GM12872 (cell line): ENCODE measurements around the gene TNRC6B.
A peak's percentile ranks its signal among the peaks of the same experiment; 100 is the strongest.

Experiments
- CTCF ChIP-seq: IDR thresholded peaks from 3 replicates; pipeline ENCODE4 v1.5.1; 2011; ENCODE audit warnings: low read depth, mild to moderate bottlenecking, low read length, moderate library complexity; ENCODE audit not compliant: insufficient read depth

The TNRC6B gene

GRCh38 chr22:40289991-40290459 is 112.3 kb downstream of the TNRC6B start:
- no peak for TF ChIP-seq CTCF

DNA sequence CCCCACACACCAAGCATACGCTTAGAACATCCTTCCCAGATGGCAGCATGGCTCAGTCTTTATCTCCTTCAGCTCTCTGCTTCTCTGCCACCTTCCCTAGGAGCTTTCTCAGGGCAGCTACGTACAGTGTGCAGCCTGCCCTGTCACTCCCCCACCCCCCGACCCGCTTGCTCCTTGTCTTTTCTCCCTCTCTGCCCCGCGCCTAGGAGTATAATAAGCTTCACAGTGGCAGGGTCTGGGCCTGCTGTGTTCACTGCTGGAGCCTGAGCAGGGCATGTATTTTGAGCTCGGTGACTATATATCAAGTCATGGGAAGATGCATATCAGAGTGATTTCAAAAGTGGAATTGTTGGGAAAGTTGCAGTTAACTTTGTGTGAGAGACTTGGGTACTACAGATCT is 112.8 kb downstream of the TNRC6B start:
- no peak for TF ChIP-seq CTCF

DNA sequence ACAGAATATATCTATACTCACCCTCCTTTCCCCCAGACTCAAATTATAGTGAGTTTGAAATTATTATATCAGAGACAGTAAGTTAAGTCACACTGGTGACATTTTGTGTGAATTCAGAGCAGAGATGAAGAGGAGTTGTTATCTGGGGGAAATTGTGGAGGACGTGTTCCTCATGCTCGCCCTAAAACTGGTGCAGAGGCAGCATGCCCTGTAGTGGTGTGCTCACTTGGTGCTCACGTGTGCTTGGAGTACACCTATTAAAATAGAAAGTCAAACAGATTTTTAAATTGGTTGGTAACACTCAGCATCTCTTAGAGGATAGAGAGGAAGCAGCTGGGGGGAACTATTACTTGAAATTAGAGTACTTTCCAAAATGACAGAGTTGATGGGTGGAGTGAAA is 117.0 kb downstream of the TNRC6B start:
- no peak for TF ChIP-seq CTCF

GRCh38 chr22:40300316-40300715 is 122.6 kb downstream of the TNRC6B start:
- TF ChIP-seq CTCF = no peak

- 0 out of 3 replicates have a peak, but pooled peaks have one; percentile 14 for TF ChIP-seq CTCF
Observed at GRCh38 chr22:40300884-40301672, 123.4 kb downstream of the TNRC6B start.

- TF ChIP-seq CTCF = no peak
Observed at GRCh38 chr22:40302149-40302548, 124.4 kb downstream of the TNRC6B start.

GRCh38 chr22:40305625-40306024 is 127.9 kb downstream of the TNRC6B start:
- no peak for TF ChIP-seq CTCF
